HCT116 (cell line): ENCODE results near the gene FXYD1.

Source experiments
- CTCF ChIP-seq, 3 experiments: fragments of 200-600 bp in 1 of 3; sonication (generic) in 1 of 3; IDR thresholded peaks in 2 of 3; conservative IDR thresholded peaks in 1 of 3; 2 replicates each; pipeline ENCODE4 v1.5.1; 2012 to 2017; ENCODE audit warnings: low read depth in 2 of 3, low read length in 2 of 3, antibody characterized with exemption in 1 of 3, borderline replicate concordance in 1 of 3, control low read depth in 1 of 3, mild to moderate bottlenecking in 1 of 3, mixed read lengths in 1 of 3, mixed run types in 1 of 3, moderate library complexity in 1 of 3; ENCODE audit not compliant: insufficient read depth in 1 of 3
- EZH2phosphoT487 ChIP-seq: fragments of 200-600 bp; IDR thresholded peaks from 2 replicates; pipeline ENCODE4 v1.6.1; 2018; ENCODE audit warnings: antibody characterized with exemption, borderline replicate concordance
- JUND ChIP-seq: IDR thresholded peaks from 2 replicates; pipeline ENCODE4 v1.6.1; 2012
- POLR2A ChIP-seq: IDR thresholded peaks from 2 replicates; pipeline ENCODE4 v1.7.0; 2011; ENCODE audit warnings: borderline replicate concordance; ENCODE audit not compliant: insufficient read depth, insufficient read length; ENCODE audit errors: extremely low read depth
- POLR2AphosphoS5 ChIP-seq: IDR thresholded peaks from 2 replicates; pipeline ENCODE4 v1.6.1; 2011; ENCODE audit warnings: mild to moderate bottlenecking, low read depth, low read length, moderate library complexity
- RAD21 ChIP-seq: IDR thresholded peaks from 2 replicates; pipeline ENCODE4 v1.6.1; 2012; ENCODE audit warnings: low read depth, mild to moderate bottlenecking
- SIN3A ChIP-seq: IDR thresholded peaks from 2 replicates; pipeline ENCODE4 v1.6.1; 2012; ENCODE audit warnings: low read depth
- SP1 ChIP-seq: IDR thresholded peaks from 2 replicates; pipeline ENCODE4 v1.6.1; 2012; ENCODE audit warnings: low read depth
- TCF7L2 ChIP-seq: IDR thresholded peaks from 2 replicates; pipeline ENCODE4 v1.7.0; 2011; ENCODE audit warnings: borderline replicate concordance, inconsistent platforms; ENCODE audit not compliant: insufficient read depth, insufficient read length; ENCODE audit errors: extremely low read depth
- YY1 ChIP-seq: IDR thresholded peaks from 2 replicates; pipeline ENCODE4 v1.6.1; 2011; ENCODE audit warnings: low read length, low read depth, moderate library complexity, mild to moderate bottlenecking; ENCODE audit not compliant: insufficient replicate concordance; ENCODE audit errors: extremely low read depth
- ZBTB33 ChIP-seq: IDR thresholded peaks from 2 replicates; pipeline ENCODE4 v1.6.1; 2011; ENCODE audit warnings: mild to moderate bottlenecking, low read length, moderate library complexity; ENCODE audit not compliant: insufficient replicate concordance; ENCODE audit errors: extremely low read depth
- ZNF274 ChIP-seq: fragments of 200-500 bp; sonication (Bioruptor generic); IDR thresholded peaks from 2 replicates; pipeline ENCODE4 v1.6.1; 2014; ENCODE audit warnings: mild to moderate bottlenecking, low read depth, low read length, inconsistent platforms
- TF ChIP-seq, protein P1 (sequence below): IDR thresholded peaks from 2 replicates; pipeline ENCODE4 v1.6.1; 2012; ENCODE audit warnings: low read depth
- TF ChIP-seq, protein P2 (sequence below): IDR thresholded peaks from 2 replicates; pipeline ENCODE4 v1.6.1; 2012

GRCh38 chr19:35146746-35147459, 8.3 kb downstream of the FXYD1 start:
- TF ChIP-seq CTCF (IDR thresholded peaks at IDR 0.05 in 2 of 3, conservative IDR thresholded peaks at IDR 0.05 in 1 of 3; ENCODE audit: borderline replicate concordance in 1 of 3, insufficient read depth in 1 of 3, low read depth in 2 of 3, low read length in 2 of 3) (no peak), YY1 (no peak), POLR2A (no peak), SP1 (no peak), SIN3A (no peak), POLR2AphosphoS5 (no peak), ZBTB33 (no peak), ZNF274 (no peak), JUND (no peak), TCF7L2 (no peak), RAD21 (no peak), EZH2phosphoT487 (no peak)
- TF ChIP-seq, protein P1, sequence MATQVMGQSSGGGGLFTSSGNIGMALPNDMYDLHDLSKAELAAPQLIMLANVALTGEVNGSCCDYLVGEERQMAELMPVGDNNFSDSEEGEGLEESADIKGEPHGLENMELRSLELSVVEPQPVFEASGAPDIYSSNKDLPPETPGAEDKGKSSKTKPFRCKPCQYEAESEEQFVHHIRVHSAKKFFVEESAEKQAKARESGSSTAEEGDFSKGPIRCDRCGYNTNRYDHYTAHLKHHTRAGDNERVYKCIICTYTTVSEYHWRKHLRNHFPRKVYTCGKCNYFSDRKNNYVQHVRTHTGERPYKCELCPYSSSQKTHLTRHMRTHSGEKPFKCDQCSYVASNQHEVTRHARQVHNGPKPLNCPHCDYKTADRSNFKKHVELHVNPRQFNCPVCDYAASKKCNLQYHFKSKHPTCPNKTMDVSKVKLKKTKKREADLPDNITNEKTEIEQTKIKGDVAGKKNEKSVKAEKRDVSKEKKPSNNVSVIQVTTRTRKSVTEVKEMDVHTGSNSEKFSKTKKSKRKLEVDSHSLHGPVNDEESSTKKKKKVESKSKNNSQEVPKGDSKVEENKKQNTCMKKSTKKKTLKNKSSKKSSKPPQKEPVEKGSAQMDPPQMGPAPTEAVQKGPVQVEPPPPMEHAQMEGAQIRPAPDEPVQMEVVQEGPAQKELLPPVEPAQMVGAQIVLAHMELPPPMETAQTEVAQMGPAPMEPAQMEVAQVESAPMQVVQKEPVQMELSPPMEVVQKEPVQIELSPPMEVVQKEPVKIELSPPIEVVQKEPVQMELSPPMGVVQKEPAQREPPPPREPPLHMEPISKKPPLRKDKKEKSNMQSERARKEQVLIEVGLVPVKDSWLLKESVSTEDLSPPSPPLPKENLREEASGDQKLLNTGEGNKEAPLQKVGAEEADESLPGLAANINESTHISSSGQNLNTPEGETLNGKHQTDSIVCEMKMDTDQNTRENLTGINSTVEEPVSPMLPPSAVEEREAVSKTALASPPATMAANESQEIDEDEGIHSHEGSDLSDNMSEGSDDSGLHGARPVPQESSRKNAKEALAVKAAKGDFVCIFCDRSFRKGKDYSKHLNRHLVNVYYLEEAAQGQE, result no peak
- TF ChIP-seq, protein P2, sequence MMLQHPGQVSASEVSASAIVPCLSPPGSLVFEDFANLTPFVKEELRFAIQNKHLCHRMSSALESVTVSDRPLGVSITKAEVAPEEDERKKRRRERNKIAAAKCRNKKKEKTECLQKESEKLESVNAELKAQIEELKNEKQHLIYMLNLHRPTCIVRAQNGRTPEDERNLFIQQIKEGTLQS, result no peak
